IMR-90 (cell line): Measurements from ENCODE around the gene SMO. TPM values are rescaled to one million over a fixed set of nuclear protein-coding genes. Genes with fewer than 3 reads are reported as not detected.

Source experiments
- ATAC-seq: fragments of 200-7000 bp; cut with Tn5 transposase; 2 replicates; pipeline ENCODE4 v1.9.1; 2020; ENCODE audit warnings: low read depth, mild to moderate bottlenecking, moderate library complexity
- BruUV-seq: library from RNA; stranded (reverse); fragments of 400-500 nt; replicated peaks from 2 replicates; lab custom pipeline; 2021; lab: Mats Ljungman, UMichigan
- CTCF ChIA-PET: fragments of 300-600 bp; formaldehyde crosslinking; extraction: SDS; loops from one replicate; lab custom pipeline; 2021; ENCODE audit warnings: antibody characterized with exemption; lab: Yijun Ruan, JAX
- POLR2A ChIA-PET: fragments of 300-600 bp; sonication (Branson Sonifier 250); formaldehyde crosslinking; loops from one replicate; lab custom pipeline; 2022; ENCODE audit warnings: antibody characterized with exemption; ENCODE audit not compliant: unreplicated experiment; lab: Charles Lee
- DNase-seq: peaks from one replicate; pipeline ENCODE4 v3.0.0; 2013
- H2AFZ ChIP-seq: replicated peaks from 2 replicates; pipeline ENCODE3; 2013; ENCODE audit warnings: low read length, mild to moderate bottlenecking; ENCODE audit not compliant: poor library complexity
- H2AK5ac ChIP-seq: 2 replicates; pipeline ENCODE4 v1.6.1; 2013; ENCODE audit warnings: low read depth, low read length, inconsistent platforms
- H2AK9ac ChIP-seq: replicated peaks from 2 replicates; pipeline ENCODE3; 2013; ENCODE audit warnings: mild to moderate bottlenecking, low read depth, low read length, moderate library complexity; ENCODE audit not compliant: poor library complexity
- H2BK120ac ChIP-seq: 2 replicates; pipeline ENCODE4 v1.6.1; 2013; ENCODE audit warnings: low read depth, low read length, inconsistent platforms
- H2BK15ac ChIP-seq: 3 replicates; pipeline ENCODE4 v1.6.1; 2013; ENCODE audit warnings: low read depth, low read length, inconsistent platforms
- H2BK20ac ChIP-seq: 2 replicates; pipeline ENCODE4 v1.6.1; 2013; ENCODE audit warnings: low read depth, mild to moderate bottlenecking, inconsistent platforms, low read length, moderate library complexity
- H2BK5ac ChIP-seq: 2 replicates; pipeline ENCODE4 v1.6.1; 2013; ENCODE audit warnings: mild to moderate bottlenecking, low read depth, low read length, inconsistent platforms; ENCODE audit not compliant: poor library complexity, severe bottlenecking
- H3K14ac ChIP-seq: replicated peaks from 2 replicates; pipeline ENCODE4 v1.6.1; 2013; ENCODE audit warnings: low read depth, low read length, inconsistent platforms
- H3K18ac ChIP-seq: 2 replicates; pipeline ENCODE4 v1.6.1; 2013; ENCODE audit warnings: low read depth, low read length, control low read depth
- H3K23ac ChIP-seq: 2 replicates; pipeline ENCODE4 v1.6.1; 2013; ENCODE audit warnings: low read depth, low read length, inconsistent platforms
- H3K27ac ChIP-seq: 2 replicates; pipeline ENCODE4 v1.5.1; 2013; ENCODE audit warnings: mild to moderate bottlenecking, control low read depth, low read length; ENCODE audit not compliant: insufficient read depth
- H3K27me3 ChIP-seq: 2 replicates; pipeline ENCODE4 v1.6.1; 2013; ENCODE audit warnings: low read length; ENCODE audit not compliant: control insufficient read depth, insufficient read depth
- H3K36me3 ChIP-seq: 2 replicates; pipeline ENCODE4 v1.6.1; 2013; ENCODE audit warnings: low read length, mixed read lengths; ENCODE audit not compliant: control insufficient read depth, insufficient read depth
- H3K4ac ChIP-seq: 2 replicates; pipeline ENCODE4 v1.6.1; 2013; ENCODE audit warnings: low read depth, low read length, inconsistent platforms
- H3K4me1 ChIP-seq: 2 replicates; pipeline ENCODE4 v1.6.1; 2013; ENCODE audit warnings: low read length, mixed read lengths; ENCODE audit not compliant: control insufficient read depth, insufficient read depth
- H3K4me2 ChIP-seq: 2 replicates; pipeline ENCODE4 v1.6.1; 2013; ENCODE audit warnings: low read depth, mild to moderate bottlenecking, control low read depth, low read length, moderate library complexity
- H3K4me3 ChIP-seq: 2 replicates; pipeline ENCODE4 v1.5.1; 2013; ENCODE audit warnings: low read depth, mild to moderate bottlenecking, control low read depth, low read length, moderate library complexity; ENCODE audit not compliant: insufficient read depth
- H3K56ac ChIP-seq: 2 replicates; pipeline ENCODE4 v1.6.1; 2013; ENCODE audit warnings: low read length, inconsistent platforms; ENCODE audit not compliant: insufficient read depth; ENCODE audit errors: extremely low read depth
- H3K79me1 ChIP-seq, 2 experiments: 2 replicates each; pipeline ENCODE4 v1.6.1; 2013; ENCODE audit warnings: low read length in 2 of 2, inconsistent platforms in 1 of 2, low read depth in 1 of 2
- H3K9ac ChIP-seq: 2 replicates; pipeline ENCODE4 v1.6.1; 2013; ENCODE audit warnings: low read depth, low read length, control low read depth
- H3K9me1 ChIP-seq: 2 replicates; pipeline ENCODE4 v1.6.1; 2013; ENCODE audit warnings: low read length, inconsistent platforms; ENCODE audit not compliant: insufficient read depth
- H3K9me3 ChIP-seq: 2 replicates; pipeline ENCODE4 v1.6.1; 2013; ENCODE audit warnings: low read length; ENCODE audit not compliant: control insufficient read depth, insufficient read depth
- H4K20me1 ChIP-seq: 2 replicates; pipeline ENCODE4 v1.6.1; 2013; ENCODE audit warnings: low read length, inconsistent platforms; ENCODE audit not compliant: insufficient read depth
- H4K5ac ChIP-seq: 2 replicates; pipeline ENCODE4 v1.6.1; 2013; ENCODE audit warnings: mild to moderate bottlenecking, low read depth, low read length, control low read depth
- H4K8ac ChIP-seq, 2 experiments: 2 replicates each; pipeline ENCODE4 v1.6.1; 2013; ENCODE audit warnings: low read depth in 2 of 2, low read length in 2 of 2, control low read depth in 1 of 2, inconsistent platforms in 1 of 2
- H4K91ac ChIP-seq: 2 replicates; pipeline ENCODE4 v1.6.1; 2013; ENCODE audit warnings: low read depth, low read length, inconsistent platforms; ENCODE audit not compliant: insufficient read depth
- BHLHE40 ChIP-seq: fragments of 150-350 bp; IDR thresholded peaks from 2 replicates; pipeline ENCODE4 v1.6.1; 2016; ENCODE audit warnings: mild to moderate bottlenecking, low read depth, low read length
- CEBPB ChIP-seq: IDR thresholded peaks from 2 replicates; pipeline ENCODE4 v1.6.1; 2012; ENCODE audit warnings: low read depth, low read length, improper control_type of control experiment
- CHD1 ChIP-seq: IDR thresholded peaks from 2 replicates; pipeline ENCODE4 v1.6.1; 2012; ENCODE audit warnings: low read depth, low read length, improper control_type of control experiment
- FOS ChIP-seq: fragments of 150-350 bp; IDR thresholded peaks from 2 replicates; pipeline ENCODE4 v1.6.1; 2016; ENCODE audit warnings: low read depth, low read length
- MAFK ChIP-seq: IDR thresholded peaks from 2 replicates; pipeline ENCODE4 v1.6.1; 2012; ENCODE audit warnings: low read depth, low read length, improper control_type of control experiment
- MAZ ChIP-seq: IDR thresholded peaks from 2 replicates; pipeline ENCODE4 v1.6.1; 2012; ENCODE audit warnings: low read depth, mild to moderate bottlenecking, low read length, improper control_type of control experiment, moderate library complexity, borderline replicate concordance
- MXI1 ChIP-seq: IDR thresholded peaks from 2 replicates; pipeline ENCODE4 v1.6.1; 2012; ENCODE audit warnings: low read depth, mild to moderate bottlenecking, low read length, moderate library complexity, borderline replicate concordance
- NFE2L2 ChIP-seq: fragments of 150-350 bp; IDR thresholded peaks from 2 replicates; pipeline ENCODE4 v1.6.1; 2016; ENCODE audit warnings: low read depth, mild to moderate bottlenecking, low read length
- POLR2A ChIP-seq: IDR thresholded peaks from 2 replicates; pipeline ENCODE4 v1.6.1; 2012; ENCODE audit warnings: mild to moderate bottlenecking, low read depth, low read length
- RAD21 ChIP-seq: IDR thresholded peaks from 2 replicates; pipeline ENCODE4 v1.6.1; 2012; ENCODE audit warnings: low read length, improper control_type of control experiment
- RCOR1 ChIP-seq: IDR thresholded peaks from 2 replicates; pipeline ENCODE4 v1.6.1; 2012; ENCODE audit warnings: mild to moderate bottlenecking, low read length, improper control_type of control experiment; ENCODE audit not compliant: insufficient replicate concordance
- RFX5 ChIP-seq: IDR thresholded peaks from 2 replicates; pipeline ENCODE4 v1.8.0; 2012; ENCODE audit warnings: low read depth, mild to moderate bottlenecking, low read length, moderate library complexity
- SMC3 ChIP-seq: fragments of 150-350 bp; IDR thresholded peaks from 2 replicates; pipeline ENCODE4 v1.6.1; 2016; ENCODE audit warnings: low read depth, mild to moderate bottlenecking, antibody characterized with exemption, low read length, moderate library complexity
- WGBS, 2 experiments: methylation state at CpG; one replicate each; pipeline versions ENCODE4 v1.1.5 to v1.1.7; 2013; ENCODE audit warnings: missing lambda C conversion rate in 2 of 2; ENCODE audit not compliant: insufficient read length in 1 of 2; ENCODE audit errors: extremely low coverage in 2 of 2; 5-methylcytosine and 5-hydroxymethylcytosine counted together
- dilution Hi-C: fragments of 300-500 bp; cut with HindIII; formaldehyde crosslinking; loops from one replicate; pipeline ENCODE4 v1.14.3; 2018; ENCODE audit warnings: low sequenced_read_pairs; ENCODE audit not compliant: unreplicated experiment
- in situ Hi-C: fragments of 300-500 bp; cut with MboI; formaldehyde crosslinking; loops from 3 replicates; pipeline ENCODE4 v1.14.3; 2019; ENCODE audit warnings: low sequenced_read_pairs, inconsistent platforms, mixed read lengths
- intact Hi-C: fragments of 100-400 bp; cut with micrococcal nuclease; formaldehyde crosslinking; loops from 2 replicates; pipeline ENCODE4 v1.10.0; 2022
- polyA plus RNA-seq, 3 experiments: library from polyadenylated mRNA; depleted of rRNA; stranded (reverse); fragments of >200 nt; gene quantifications; 2 replicates each; pipeline ENCODE4 v1.2.3, GENCODE V29; 2012; ENCODE audit warnings: low replicate concordance in 1 of 3
- total RNA-seq: library from RNA; depleted of rRNA; stranded (reverse); fragments of >200 nt; gene quantifications from 2 replicates; pipeline ENCODE4 v1.2.3, GENCODE V29; 2012
- TF ChIP-seq, protein P1 (sequence below): fragments of 150-350 bp; IDR thresholded peaks from 2 replicates; pipeline ENCODE4 v1.6.1; 2016; ENCODE audit warnings: low read depth, mild to moderate bottlenecking, low read length, moderate library complexity, borderline replicate concordance
- TF ChIP-seq, protein P2 (sequence below): conservative IDR thresholded peaks from 2 replicates; pipeline ENCODE4 v1.5.1; 2012; ENCODE audit warnings: mild to moderate bottlenecking, low read depth, low read length, improper control_type of control experiment
- TF ChIP-seq, protein P3 (sequence below): fragments of 150-350 bp; IDR thresholded peaks from 2 replicates; pipeline ENCODE4 v1.6.1; 2017; ENCODE audit warnings: mild to moderate bottlenecking, antibody characterized with exemption, low read length, low read depth

Gene SMO
- total and polyA plus RNA-seq, 2 of the 4 experiments (the other 2 are of a cell fraction) = 18.5 to 24.7 TPM

DNA sequence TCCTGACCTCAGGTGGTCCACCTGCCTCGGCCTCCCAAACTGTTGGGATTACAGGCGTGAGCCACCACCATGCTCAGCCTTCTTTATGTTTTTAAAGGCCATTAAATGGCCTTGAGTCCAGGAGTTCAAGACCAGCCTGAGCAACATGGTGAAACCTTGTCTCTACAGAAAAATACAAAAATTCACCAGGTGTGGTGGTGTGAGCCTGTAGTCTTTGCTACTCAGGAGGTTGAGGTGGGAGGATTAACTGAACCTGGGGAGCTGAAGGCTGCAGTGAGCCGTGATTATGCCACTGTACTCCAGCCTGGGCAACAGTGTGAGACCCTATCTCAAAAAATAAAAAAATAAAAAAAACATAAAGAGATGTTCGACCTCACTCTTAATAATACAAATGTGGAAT lies 11.0 kb downstream of the SMO start:
- H2AK9ac ChIP-seq = no peak overlapping the region
- H2AFZ ChIP-seq = no peak overlapping the region
- dilution Hi-C loops (no loop called here), in situ Hi-C loops (no loop called here), intact Hi-C loops (no loop called here)
- H3K27ac ChIP-seq = no peak overlapping the region
- no peaks in the 10 kb centered on the region for H3K9me3 ChIP-seq
- peaks cover 0 to 20% of the 10 kb centered on the region in 2 experiments; a peak in 2 of 4 replicates for H3K79me1 ChIP-seq
- no peak overlapping the region for H3K56ac ChIP-seq
- WGBS, 2 experiments = 100% methylated on average over 2 of the region's 4 CpGs; no CpG with 5 or more reads in 1 of the 2 experiments
- BruUV-seq = no TSS peak
- peaks cover 2% of the 10 kb centered on the region; the same call in 1 of the 2 replicates for H3K9me1 ChIP-seq
- ChIA-PET POLR2A (no interaction called here), CTCF (no interaction called here)
- no peak overlapping the region for H4K5ac ChIP-seq
- no peak overlapping the region for H2BK120ac ChIP-seq
- no peak overlapping the region for H2BK5ac ChIP-seq
- no peak for ATAC-seq
- H3K14ac ChIP-seq = no peak overlapping the region
- no peak overlapping the region for H3K9ac ChIP-seq
- H3K23ac ChIP-seq = no peak overlapping the region
- H3K36me3 ChIP-seq = no peaks in the 10 kb centered on the region
- H2AK5ac ChIP-seq = no peak overlapping the region
- 0 out of 2 replicates have a peak, but pooled peaks cover 1% of the 10 kb centered on the region for H3K4me1 ChIP-seq
- no peak overlapping the region for H4K8ac ChIP-seq
- H4K91ac ChIP-seq = no peak overlapping the region
- no peak overlapping the region for H2BK15ac ChIP-seq
- no peak overlapping the region for H3K4ac ChIP-seq
- H2BK20ac ChIP-seq = no peak overlapping the region
- no peak for DNase-seq
- no peaks in the 10 kb centered on the region for H3K27me3 ChIP-seq
- H4K20me1 ChIP-seq = no peaks in the 10 kb centered on the region; the same call in none of the 2 replicates
- no peak overlapping the region for H3K18ac ChIP-seq
- H3K4me2 ChIP-seq = no peak overlapping the region
- TF ChIP-seq, protein P1, sequence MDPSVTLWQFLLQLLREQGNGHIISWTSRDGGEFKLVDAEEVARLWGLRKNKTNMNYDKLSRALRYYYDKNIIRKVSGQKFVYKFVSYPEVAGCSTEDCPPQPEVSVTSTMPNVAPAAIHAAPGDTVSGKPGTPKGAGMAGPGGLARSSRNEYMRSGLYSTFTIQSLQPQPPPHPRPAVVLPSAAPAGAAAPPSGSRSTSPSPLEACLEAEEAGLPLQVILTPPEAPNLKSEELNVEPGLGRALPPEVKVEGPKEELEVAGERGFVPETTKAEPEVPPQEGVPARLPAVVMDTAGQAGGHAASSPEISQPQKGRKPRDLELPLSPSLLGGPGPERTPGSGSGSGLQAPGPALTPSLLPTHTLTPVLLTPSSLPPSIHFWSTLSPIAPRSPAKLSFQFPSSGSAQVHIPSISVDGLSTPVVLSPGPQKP = no peak
- no peak for TF ChIP-seq RCOR1
- TF ChIP-seq FOS = no peak
- TF ChIP-seq, protein P2, sequence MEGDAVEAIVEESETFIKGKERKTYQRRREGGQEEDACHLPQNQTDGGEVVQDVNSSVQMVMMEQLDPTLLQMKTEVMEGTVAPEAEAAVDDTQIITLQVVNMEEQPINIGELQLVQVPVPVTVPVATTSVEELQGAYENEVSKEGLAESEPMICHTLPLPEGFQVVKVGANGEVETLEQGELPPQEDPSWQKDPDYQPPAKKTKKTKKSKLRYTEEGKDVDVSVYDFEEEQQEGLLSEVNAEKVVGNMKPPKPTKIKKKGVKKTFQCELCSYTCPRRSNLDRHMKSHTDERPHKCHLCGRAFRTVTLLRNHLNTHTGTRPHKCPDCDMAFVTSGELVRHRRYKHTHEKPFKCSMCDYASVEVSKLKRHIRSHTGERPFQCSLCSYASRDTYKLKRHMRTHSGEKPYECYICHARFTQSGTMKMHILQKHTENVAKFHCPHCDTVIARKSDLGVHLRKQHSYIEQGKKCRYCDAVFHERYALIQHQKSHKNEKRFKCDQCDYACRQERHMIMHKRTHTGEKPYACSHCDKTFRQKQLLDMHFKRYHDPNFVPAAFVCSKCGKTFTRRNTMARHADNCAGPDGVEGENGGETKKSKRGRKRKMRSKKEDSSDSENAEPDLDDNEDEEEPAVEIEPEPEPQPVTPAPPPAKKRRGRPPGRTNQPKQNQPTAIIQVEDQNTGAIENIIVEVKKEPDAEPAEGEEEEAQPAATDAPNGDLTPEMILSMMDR = no peak
- no peak for TF ChIP-seq MXI1
- TF ChIP-seq, protein P3, sequence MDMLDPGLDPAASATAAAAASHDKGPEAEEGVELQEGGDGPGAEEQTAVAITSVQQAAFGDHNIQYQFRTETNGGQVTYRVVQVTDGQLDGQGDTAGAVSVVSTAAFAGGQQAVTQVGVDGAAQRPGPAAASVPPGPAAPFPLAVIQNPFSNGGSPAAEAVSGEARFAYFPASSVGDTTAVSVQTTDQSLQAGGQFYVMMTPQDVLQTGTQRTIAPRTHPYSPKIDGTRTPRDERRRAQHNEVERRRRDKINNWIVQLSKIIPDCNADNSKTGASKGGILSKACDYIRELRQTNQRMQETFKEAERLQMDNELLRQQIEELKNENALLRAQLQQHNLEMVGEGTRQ = no peak
- no peak for TF ChIP-seq RAD21
- no peak for TF ChIP-seq NFE2L2
- TF ChIP-seq BHLHE40 = no peak
- no peak for TF ChIP-seq RFX5
- no peak for TF ChIP-seq CEBPB
- no peak for TF ChIP-seq POLR2A
- no peak for TF ChIP-seq MAFK
- no peak for TF ChIP-seq CHD1
- no peak for TF ChIP-seq SMC3
- no peak for TF ChIP-seq MAZ
- H3K4me3 ChIP-seq = no peak overlapping the region
